Epithelial cell of prostate (primary cell): ENCODE measurements around the gene ZNF281.
"Not testable (repeated sequence)": the region's sequence is repeated elsewhere in the genome, so short reads cannot be mapped to it uniquely, and the experiment has no call there.

Source experiments
- DNase-seq: peaks from one replicate; pipeline ENCODE4 v3.0.0-alpha.2; 2011; ENCODE audit warnings: low read depth, low spot score
- H3K27ac ChIP-seq: fragments of 450-650 bp; 2 replicates; pipeline ENCODE4 v1.5.1; 2017; ENCODE audit warnings: mild to moderate bottlenecking

The ZNF281 gene

GRCh38 chr1:200409761-200410565 lies at the start of gene ZNF281:
Gene ZNF281 (minus strand): TSS chr1:200410036. CDS start chr1:200409705, 331 bp downstream.
- DNase-seq = peak; percentile 69
- H3K27ac ChIP-seq = peak within 1 kb of the TSS; percentile 72

GRCh38 chr1:200458780-200459179 lies 48.9 kb upstream of the ZNF281 start:
- DNase-seq = no peak
- H3K27ac ChIP-seq = no peak overlapping the region

GRCh38 chr1:200457810-200458209 lies 48.0 kb upstream of the ZNF281 start:
- DNase-seq = no peak
- no peak overlapping the region for H3K27ac ChIP-seq

GRCh38 chr1:200454425-200454824 lies 44.6 kb upstream of the ZNF281 start:
- no peak overlapping the region for H3K27ac ChIP-seq
- no peak for DNase-seq

- no peak for DNase-seq
- no peak overlapping the region for H3K27ac ChIP-seq
Measured at GRCh38 chr1:200453553-200453905, 43.7 kb upstream of the ZNF281 start.

GRCh38 chr1:200452850-200453552 lies 43.2 kb upstream of the ZNF281 start:
- no peak overlapping the region for H3K27ac ChIP-seq
- no peak for DNase-seq

GRCh38 chr1:200448034-200448762 lies 38.4 kb upstream of the ZNF281 start:
- DNase-seq = no peak
- no peak overlapping the region for H3K27ac ChIP-seq

- no peak for DNase-seq
Measured at GRCh38 chr1:200445213-200445612, 35.4 kb upstream of the ZNF281 start.

GRCh38 chr1:200444478-200444877 lies 34.6 kb upstream of the ZNF281 start:
- no peak overlapping the region for H3K27ac ChIP-seq
- DNase-seq = no peak

More at GRCh38 chr1:200445213-200445612, 35.4 kb upstream of the ZNF281 start:
- peak overlapping the region; percentile 23 for H3K27ac ChIP-seq

- no peak overlapping the region for H3K27ac ChIP-seq
- no peak for DNase-seq
Measured at GRCh38 chr1:200443860-200444259, 34.0 kb upstream of the ZNF281 start.

GRCh38 chr1:200442537-200443156 lies 32.8 kb upstream of the ZNF281 start:
- no peak for DNase-seq
- H3K27ac ChIP-seq = no peak overlapping the region

- no peak for DNase-seq
- H3K27ac ChIP-seq = no peak overlapping the region
Measured at GRCh38 chr1:200442023-200442422, 32.2 kb upstream of the ZNF281 start.

GRCh38 chr1:200438911-200439310 lies 29.1 kb upstream of the ZNF281 start:
- H3K27ac ChIP-seq = no peak overlapping the region

GRCh38 chr1:200438413-200438812 lies 28.6 kb upstream of the ZNF281 start:
- not testable (repeated sequence) for H3K27ac ChIP-seq, DNase-seq

More at GRCh38 chr1:200438911-200439310, 29.1 kb upstream of the ZNF281 start:
- no peak for DNase-seq

- DNase-seq = no peak
- H3K27ac ChIP-seq = no peak overlapping the region
Measured at GRCh38 chr1:200437556-200438203, 27.8 kb upstream of the ZNF281 start.

- no peak for DNase-seq
- H3K27ac ChIP-seq = no peak overlapping the region
Measured at GRCh38 chr1:200437088-200437487, 27.3 kb upstream of the ZNF281 start.

- no peak overlapping the region for H3K27ac ChIP-seq
- DNase-seq = no peak
Measured at GRCh38 chr1:200436436-200436835, 26.6 kb upstream of the ZNF281 start.

- no peak overlapping the region for H3K27ac ChIP-seq
- no peak for DNase-seq
Measured at GRCh38 chr1:200435200-200435780, 25.5 kb upstream of the ZNF281 start.

- DNase-seq = no peak
- H3K27ac ChIP-seq = no peak overlapping the region
Measured at GRCh38 chr1:200433586-200433985, 23.8 kb upstream of the ZNF281 start.

- no peak for DNase-seq
- no peak overlapping the region for H3K27ac ChIP-seq
Measured at GRCh38 chr1:200432586-200432985, 22.8 kb upstream of the ZNF281 start.
